ENCODE data around the gene FHDC1. TPM values are rescaled to one million over a fixed set of nuclear protein-coding genes. Genes with fewer than 3 reads are reported as not detected.
A peak's percentile ranks its signal among the peaks of the same experiment; 100 is the strongest.

The FHDC1 gene
- total RNA-seq, 1 experiment from 2014 or later = 0.95 TPM

GRCh38 chr4:152994038-152994437, 57.9 kb downstream of the FHDC1 start:
- DNase-seq (no peak), ATAC-seq (no peak)
- Histone ChIP-seq H3K9ac (ENCODE audit: low read length) (no peak overlapping the region), H3K9me3 (ENCODE audit: low read length) (no peaks in the 10 kb centered on the region), H2AFZ (ENCODE audit: low read length) (no peak overlapping the region), H3K79me2 (ENCODE audit: low read length) (no peaks in the 10 kb centered on the region), H3K27ac (ENCODE audit: low read length) (no peak overlapping the region), H3K9me2 (replicated peaks; ENCODE audit: low read length) (no peaks in the 10 kb centered on the region), H3K4me1 (ENCODE audit: insufficient read depth, low read length) (peaks cover 27% of the 10 kb centered on the region), H3K4me2 (ENCODE audit: low read length) (no peak overlapping the region), H3K4me3 (ENCODE audit: low read length) (no peak overlapping the region), H3K36me3 (ENCODE audit: low read depth, low read length) (no peaks in the 10 kb centered on the region), H3K27me3 (ENCODE audit: low read length) (no peaks in the 10 kb centered on the region), H4K20me1 (ENCODE audit: low read length) (no peaks in the 10 kb centered on the region), H3F3A (ENCODE audit: low read length, unreplicated experiment) (no peaks in the 10 kb centered on the region)
- ChIA-PET POLR2A (ENCODE audit: unreplicated experiment) (interaction anchor here (0.7 kb wide), 1 partner anchor 111 kb away, joined by 4 read pairs; no protein-coding TSS in a partner anchor), CTCF (no interaction called here)
- intact Hi-C loops (cut with micrococcal nuclease) = no loop called here
- no TSS peak for BruUV-seq (replicated peaks)
- TF ChIP-seq EZH2phosphoT487 (IDR thresholded peaks at IDR 0.05; ENCODE audit: borderline replicate concordance, low read length) (no peak), EZH2 (IDR thresholded peaks at IDR 0.05; ENCODE audit: low read length, unreplicated experiment) (no peak), CTCF (conservative IDR thresholded peaks at IDR 0.05; ENCODE audit: low read depth, low read length) (no peak)

GRCh38 chr4:152996111-152996571, 60.0 kb downstream of the FHDC1 start:
- Histone ChIP-seq H3K9me3 (ENCODE audit: low read length) (no peaks in the 10 kb centered on the region), H3K9me2 (replicated peaks; ENCODE audit: low read length) (no peaks in the 10 kb centered on the region), H3K79me2 (ENCODE audit: low read length) (no peaks in the 10 kb centered on the region), H3K9ac (ENCODE audit: low read length) (no peak overlapping the region), H3K4me1 (ENCODE audit: insufficient read depth, low read length) (peaks cover 27% of the 10 kb centered on the region), H3K36me3 (ENCODE audit: low read depth, low read length) (no peaks in the 10 kb centered on the region), H3F3A (ENCODE audit: low read length, unreplicated experiment) (no peaks in the 10 kb centered on the region), H4K20me1 (ENCODE audit: low read length) (no peaks in the 10 kb centered on the region), H3K4me3 (ENCODE audit: low read length) (no peak overlapping the region), H3K27ac (ENCODE audit: low read length) (no peak overlapping the region), H2AFZ (ENCODE audit: low read length) (0 out of 2 replicates have a peak overlapping the region, but pooled peaks have one; percentile 50), H3K27me3 (ENCODE audit: low read length) (no peaks in the 10 kb centered on the region), H3K4me2 (ENCODE audit: low read length) (no peak overlapping the region)
- TF ChIP-seq EZH2phosphoT487 (IDR thresholded peaks at IDR 0.05; ENCODE audit: borderline replicate concordance, low read length) = no peak
- TF ChIP-seq EZH2 (IDR thresholded peaks at IDR 0.05; ENCODE audit: low read length, unreplicated experiment) = no peak
- TF ChIP-seq CTCF (conservative IDR thresholded peaks at IDR 0.05; ENCODE audit: low read depth, low read length) = no peak
- no peak for ATAC-seq
- intact Hi-C loops (cut with micrococcal nuclease) = no loop called here
- DNase-seq = peak; percentile 25
- CTCF ChIA-PET = no interaction called here
- POLR2A ChIA-PET (ENCODE audit: unreplicated experiment) = no interaction called here
- no TSS peak for BruUV-seq (replicated peaks)

- ATAC-seq (no peak), DNase-seq (no peak)
- Histone ChIP-seq H3K9ac (ENCODE audit: low read length) (no peak overlapping the region), H2AFZ (ENCODE audit: low read length) (no peak overlapping the region), H3K9me3 (ENCODE audit: low read length) (no peaks in the 10 kb centered on the region), H3K79me2 (ENCODE audit: low read length) (no peaks in the 10 kb centered on the region), H3F3A (ENCODE audit: low read length, unreplicated experiment) (no peaks in the 10 kb centered on the region), H3K36me3 (ENCODE audit: low read depth, low read length) (no peaks in the 10 kb centered on the region), H3K27me3 (ENCODE audit: low read length) (no peaks in the 10 kb centered on the region), H4K20me1 (ENCODE audit: low read length) (no peaks in the 10 kb centered on the region), H3K4me1 (ENCODE audit: insufficient read depth, low read length) (peaks cover 27% of the 10 kb centered on the region), H3K4me2 (ENCODE audit: low read length) (no peak overlapping the region), H3K4me3 (ENCODE audit: low read length) (no peak overlapping the region), H3K27ac (ENCODE audit: low read length) (no peak overlapping the region), H3K9me2 (replicated peaks; ENCODE audit: low read length) (no peaks in the 10 kb centered on the region)
- TF ChIP-seq EZH2 (IDR thresholded peaks at IDR 0.05; ENCODE audit: low read length, unreplicated experiment) (no peak), EZH2phosphoT487 (IDR thresholded peaks at IDR 0.05; ENCODE audit: borderline replicate concordance, low read length) (no peak), CTCF (conservative IDR thresholded peaks at IDR 0.05; ENCODE audit: low read depth, low read length) (no peak)
- POLR2A ChIA-PET (ENCODE audit: unreplicated experiment) = no interaction called here
- no TSS peak for BruUV-seq (replicated peaks)
- CTCF ChIA-PET = no interaction called here
- intact Hi-C loops (cut with micrococcal nuclease) = no loop called here
Observed at GRCh38 chr4:152996672-152997071, 60.5 kb downstream of the FHDC1 start.
